GM13976 (cell line): ENCODE measurements around the gene MED6.

Experiments
- DNase-seq: peaks from one replicate; pipeline ENCODE4 v3.0.0; 2012; ENCODE audit warnings: low spot score
- CTCF ChIP-seq: IDR thresholded peaks from 2 replicates; pipeline ENCODE4 v1.5.1; 2012; ENCODE audit warnings: borderline replicate concordance, mild to moderate bottlenecking; ENCODE audit not compliant: insufficient read depth; ENCODE audit errors: extremely low read depth, missing control alignments, control extremely low read depth
- in situ Hi-C: fragments of 300-500 bp; cut with MboI; formaldehyde crosslinking; loops from one replicate; pipeline ENCODE4 v1.12.0; 2022; ENCODE audit warnings: low sequenced_read_pairs, mixed read lengths, inconsistent platforms; ENCODE audit not compliant: unreplicated experiment

MED6 gene

DNA sequence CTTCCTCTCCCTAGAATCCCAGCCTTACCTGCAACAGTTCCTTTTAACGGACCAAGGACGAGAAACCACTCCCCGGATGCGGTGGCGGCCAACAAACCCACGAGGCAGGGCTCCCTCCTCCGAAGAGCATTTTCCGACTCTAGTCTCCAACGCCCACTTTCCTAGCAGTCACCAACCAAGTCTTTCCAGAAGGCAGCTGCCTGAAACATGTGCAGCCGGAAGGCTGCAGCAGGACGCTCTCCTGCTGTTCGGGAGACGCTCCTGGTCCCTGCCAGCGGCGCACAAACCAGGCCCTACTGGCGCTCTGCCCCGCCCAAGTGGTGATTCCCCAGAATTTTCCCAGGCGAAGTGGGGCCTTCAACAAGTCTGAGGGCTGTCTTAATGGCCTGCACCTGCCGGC, 44.6 kb downstream of the MED6 start:
- DNase-seq = no peak
- in situ Hi-C loops = no loop called here
- TF ChIP-seq CTCF = no peak

GRCh38 chr14:70538087-70538486, 62.4 kb downstream of the MED6 start:
- DNase-seq = no peak
- no peak for TF ChIP-seq CTCF
- in situ Hi-C loops = no loop called here

- no peak for DNase-seq
- in situ Hi-C loops = no loop called here
- no peak for TF ChIP-seq CTCF
Measured at GRCh38 chr14:70536830-70537229, 63.6 kb downstream of the MED6 start.

DNA sequence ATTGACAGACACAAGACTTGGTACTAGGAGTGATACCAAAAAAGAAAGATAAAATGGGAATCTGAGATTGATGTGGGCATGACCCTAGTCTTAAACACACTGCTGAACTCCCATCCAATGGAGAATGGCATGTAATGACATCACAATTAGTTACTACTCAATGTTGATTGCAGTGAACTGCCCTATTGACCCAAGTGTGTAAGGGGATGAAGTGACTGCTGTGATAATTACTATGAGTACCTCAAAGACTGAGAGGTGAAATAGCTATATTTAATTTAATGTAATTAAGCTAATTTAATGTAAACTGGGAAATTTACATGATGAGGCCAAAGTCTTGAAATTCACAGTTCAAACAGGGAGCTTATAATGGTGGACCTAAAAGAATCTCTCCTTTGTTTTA, 65.6 kb downstream of the MED6 start, which contains the start of gene ADAM20:
TSS of gene ADAM20 (minus strand) at position 101 of the 400 bp plus-strand sequence. CDS start 10,247 bp downstream, outside the sequence.
- in situ Hi-C loops = no loop called here
- TF ChIP-seq CTCF = no peak
- no peak for DNase-seq
